Neural cell (in vitro differentiated cells): ENCODE data around the gene PRRT2.

ENCODE experiments used
- CTCF ChIP-seq: fragments of 450-650 bp; IDR thresholded peaks from 2 replicates; pipeline ENCODE4 v1.5.1; 2014; ENCODE audit warnings: antibody characterized with exemption, mild to moderate bottlenecking, moderate library complexity; ENCODE audit not compliant: poor library complexity, severe bottlenecking
- EP300 ChIP-seq: fragments of 450-650 bp; conservative IDR thresholded peaks from 2 replicates; pipeline ENCODE4 v1.6.1; 2014; ENCODE audit warnings: antibody characterized with exemption, mild to moderate bottlenecking, moderate library complexity; ENCODE audit not compliant: poor library complexity, severe bottlenecking
- EZH2 ChIP-seq: fragments of 200-600, 300-800 bp; shearing (Covaris generic), sonication (generic); IDR thresholded peaks from 2 replicates; pipeline ENCODE4 v1.6.1; 2014; ENCODE audit warnings: antibody characterized with exemption, low read length, borderline replicate concordance, mild to moderate bottlenecking; ENCODE audit not compliant: insufficient read depth, poor library complexity, severe bottlenecking
- POLR2AphosphoS5 ChIP-seq: IDR thresholded peaks from 2 replicates; pipeline ENCODE4 v1.6.1; 2012
- RAD21 ChIP-seq: fragments of 450-650 bp; conservative IDR thresholded peaks from 2 replicates; pipeline ENCODE4 v1.6.1; 2014; ENCODE audit warnings: antibody characterized with exemption, mild to moderate bottlenecking, moderate library complexity
- REST ChIP-seq: IDR thresholded peaks from 2 replicates; pipeline ENCODE4 v1.6.1; 2012; ENCODE audit warnings: borderline replicate concordance
- SMC3 ChIP-seq: fragments of 450-650 bp; conservative IDR thresholded peaks from 2 replicates; pipeline ENCODE4 v1.6.1; 2014; ENCODE audit warnings: antibody characterized with exemption, mild to moderate bottlenecking, moderate library complexity; ENCODE audit not compliant: poor library complexity

- TF ChIP-seq RAD21: no peak
- no peak for TF ChIP-seq CTCF
- no peak for TF ChIP-seq SMC3
- TF ChIP-seq EZH2: no peak
- no peak for TF ChIP-seq POLR2AphosphoS5
- TF ChIP-seq EP300: no peak
- TF ChIP-seq REST: no peak
These were observed 46.6 kb upstream of the PRRT2 start for GRCh38 chr16:29765167-29766032.
